K562 (cell line): ENCODE measurements around the gene RPS28.

ENCODE experiments used
- MAFK ChIP-seq: IDR thresholded peaks from 2 replicates; pipeline ENCODE4 v1.6.1; 2011; ENCODE audit warnings: low read length, improper control_type of control experiment
- NR1H2 ChIP-seq: sonication (generic); formaldehyde crosslinking; IDR thresholded peaks from 2 replicates; pipeline ENCODE4 v1.4.0; 2020; ENCODE audit warnings: mild to moderate bottlenecking, missing genetic modification reagents
- RFX5 ChIP-seq: IDR thresholded peaks from 2 replicates; pipeline ENCODE4 v1.6.1; 2011; ENCODE audit warnings: low read depth, mild to moderate bottlenecking, improper control_type of control experiment, low read length
- ZNF140 ChIP-seq: fragments of 250-450 bp; sonication (Bioruptor Pico); IDR thresholded peaks from 2 replicates; pipeline ENCODE4 v1.8.0; 2021; ENCODE audit warnings: moderate library complexity, mild to moderate bottlenecking, inconsistent platforms
- ZNF274 ChIP-seq: IDR thresholded peaks from 2 replicates; pipeline ENCODE4 v1.6.1; 2011; ENCODE audit warnings: low read depth, mild to moderate bottlenecking, low read length, moderate library complexity, borderline replicate concordance
- ZNF764 ChIP-seq: fragments of 250-450 bp; sonication (Bioruptor Pico); IDR thresholded peaks from 2 replicates; pipeline ENCODE4 v1.4.0; 2020; ENCODE audit warnings: low read depth, mild to moderate bottlenecking, moderate library complexity
- TF ChIP-seq, protein P1 (sequence below): fragments of 450-650 bp; IDR thresholded peaks from 2 replicates; pipeline ENCODE4 v1.6.1; 2016; ENCODE audit warnings: borderline replicate concordance
- TF ChIP-seq, protein P2 (sequence below): sonication (generic); formaldehyde crosslinking; IDR thresholded peaks from 2 replicates; pipeline ENCODE4 v1.8.1; 2023; ENCODE audit warnings: mild to moderate bottlenecking, missing genetic modification reagents

DNA sequence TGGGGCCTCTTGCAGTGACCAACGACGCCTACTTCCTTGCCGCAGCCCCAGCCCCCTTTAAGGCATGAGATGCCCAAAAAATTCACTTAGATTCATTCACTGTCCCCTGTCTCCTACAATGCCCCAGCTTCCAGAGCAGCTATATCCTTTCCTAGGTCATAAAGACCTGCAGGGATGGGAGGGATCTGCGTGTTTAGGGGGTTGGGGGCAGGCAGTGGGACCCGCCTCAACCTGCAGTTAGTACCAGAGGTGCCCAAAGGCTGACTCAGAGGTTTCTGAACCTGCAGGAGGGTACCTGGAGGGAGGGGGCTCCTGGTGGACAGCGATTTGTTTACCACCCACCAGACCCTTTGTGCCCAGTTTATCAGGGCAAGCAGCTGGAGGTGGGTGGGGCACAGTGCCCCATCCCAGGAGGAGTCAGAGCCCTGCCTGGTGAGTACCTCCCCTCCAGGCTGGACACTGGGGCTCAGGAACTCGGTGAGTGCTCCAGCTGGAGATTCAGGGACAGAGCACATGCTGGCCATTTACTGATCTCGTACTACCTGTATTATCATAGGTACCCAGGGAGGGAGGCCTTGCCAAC lies 10.1 kb downstream of the RPS28 start:
- TF ChIP-seq NR1H2 (no peak), MAFK (no peak), ZNF764 (CRISPR knock-in tag) (no peak), ZNF140 (no peak), ZNF274 (no peak), RFX5 (no peak)
- TF ChIP-seq, protein P1, sequence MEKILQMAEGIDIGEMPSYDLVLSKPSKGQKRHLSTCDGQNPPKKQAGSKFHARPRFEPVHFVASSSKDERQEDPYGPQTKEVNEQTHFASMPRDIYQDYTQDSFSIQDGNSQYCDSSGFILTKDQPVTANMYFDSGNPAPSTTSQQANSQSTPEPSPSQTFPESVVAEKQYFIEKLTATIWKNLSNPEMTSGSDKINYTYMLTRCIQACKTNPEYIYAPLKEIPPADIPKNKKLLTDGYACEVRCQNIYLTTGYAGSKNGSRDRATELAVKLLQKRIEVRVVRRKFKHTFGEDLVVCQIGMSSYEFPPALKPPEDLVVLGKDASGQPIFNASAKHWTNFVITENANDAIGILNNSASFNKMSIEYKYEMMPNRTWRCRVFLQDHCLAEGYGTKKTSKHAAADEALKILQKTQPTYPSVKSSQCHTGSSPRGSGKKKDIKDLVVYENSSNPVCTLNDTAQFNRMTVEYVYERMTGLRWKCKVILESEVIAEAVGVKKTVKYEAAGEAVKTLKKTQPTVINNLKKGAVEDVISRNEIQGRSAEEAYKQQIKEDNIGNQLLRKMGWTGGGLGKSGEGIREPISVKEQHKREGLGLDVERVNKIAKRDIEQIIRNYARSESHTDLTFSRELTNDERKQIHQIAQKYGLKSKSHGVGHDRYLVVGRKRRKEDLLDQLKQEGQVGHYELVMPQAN, result no peak
- TF ChIP-seq, protein P2, sequence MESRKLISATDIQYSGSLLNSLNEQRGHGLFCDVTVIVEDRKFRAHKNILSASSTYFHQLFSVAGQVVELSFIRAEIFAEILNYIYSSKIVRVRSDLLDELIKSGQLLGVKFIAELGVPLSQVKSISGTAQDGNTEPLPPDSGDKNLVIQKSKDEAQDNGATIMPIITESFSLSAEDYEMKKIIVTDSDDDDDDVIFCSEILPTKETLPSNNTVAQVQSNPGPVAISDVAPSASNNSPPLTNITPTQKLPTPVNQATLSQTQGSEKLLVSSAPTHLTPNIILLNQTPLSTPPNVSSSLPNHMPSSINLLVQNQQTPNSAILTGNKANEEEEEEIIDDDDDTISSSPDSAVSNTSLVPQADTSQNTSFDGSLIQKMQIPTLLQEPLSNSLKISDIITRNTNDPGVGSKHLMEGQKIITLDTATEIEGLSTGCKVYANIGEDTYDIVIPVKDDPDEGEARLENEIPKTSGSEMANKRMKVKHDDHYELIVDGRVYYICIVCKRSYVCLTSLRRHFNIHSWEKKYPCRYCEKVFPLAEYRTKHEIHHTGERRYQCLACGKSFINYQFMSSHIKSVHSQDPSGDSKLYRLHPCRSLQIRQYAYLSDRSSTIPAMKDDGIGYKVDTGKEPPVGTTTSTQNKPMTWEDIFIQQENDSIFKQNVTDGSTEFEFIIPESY (CRISPR knock-in tag), result no peak
